ENCODE results near the gene CSF2.

GRCh38 chr5:132037353-132037752, 36.2 kb upstream of the CSF2 start:
- no peak for TF ChIP-seq CTCF (conservative IDR thresholded peaks at IDR 0.05 in 1 of 2, IDR thresholded peaks at IDR 0.05 in 1 of 2; ENCODE audit: extremely low read depth in 1 of 2, insufficient read depth in 1 of 2, low read depth in 1 of 2, low read length in 2 of 2)
- TF ChIP-seq EZH2 (IDR thresholded peaks at IDR 0.05; ENCODE audit: borderline replicate concordance, low read length): no peak

Measured in mammary epithelial cell (primary cell).